ENCODE data around the gene SRRT.

Gene SRRT

GRCh38 chr7:100852048-100852872 lies 22.6 kb upstream of the SRRT start, which contains the start of gene SLC12A9 (continued):
- peak; percentile 77; the same call in 1 of the 2 replicates for TF ChIP-seq ZNF391 (tag by site-specific recombination; IDR thresholded peaks at IDR 0.05; ENCODE audit: borderline replicate concordance, low read depth)
- no peak for TF ChIP-seq ZFP3 (tag by site-specific recombination; IDR thresholded peaks at IDR 0.05; ENCODE audit: low read depth)
- peak; percentile 31; the same call in 1 of the 2 replicates for TF ChIP-seq YY1 (tag by site-specific recombination; IDR thresholded peaks at IDR 0.05)
- TF ChIP-seq, protein P1, sequence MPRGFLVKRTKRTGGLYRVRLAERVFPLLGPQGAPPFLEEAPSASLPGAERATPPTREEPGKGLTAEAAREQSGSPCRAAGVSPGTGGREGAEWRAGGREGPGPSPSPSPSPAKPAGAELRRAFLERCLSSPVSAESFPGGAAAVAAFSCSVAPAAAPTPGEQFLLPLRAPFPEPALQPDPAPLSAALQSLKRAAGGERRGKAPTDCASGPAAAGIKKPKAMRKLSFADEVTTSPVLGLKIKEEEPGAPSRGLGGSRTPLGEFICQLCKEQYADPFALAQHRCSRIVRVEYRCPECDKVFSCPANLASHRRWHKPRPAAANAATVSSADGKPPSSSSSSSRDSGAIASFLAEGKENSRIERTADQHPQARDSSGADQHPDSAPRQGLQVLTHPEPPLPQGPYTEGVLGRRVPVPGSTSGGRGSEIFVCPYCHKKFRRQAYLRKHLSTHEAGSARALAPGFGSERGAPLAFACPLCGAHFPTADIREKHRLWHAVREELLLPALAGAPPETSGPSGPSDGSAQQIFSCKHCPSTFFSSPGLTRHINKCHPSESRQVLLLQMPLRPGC (tag by site-specific recombination; IDR thresholded peaks at IDR 0.05): no peak
- peak; percentile 18; the same call in 1 of the 2 replicates for TF ChIP-seq IKZF3 (tag by site-specific recombination; IDR thresholded peaks at IDR 0.05)
- no peak for TF ChIP-seq GFI1B (tag by site-specific recombination; IDR thresholded peaks at IDR 0.05)
- TF ChIP-seq ZFHX2 (tag by site-specific recombination; conservative IDR thresholded peaks at IDR 0.05): peak; percentile 50; the same call in 1 of the 2 replicates
- TF ChIP-seq ZFP41 (tag by site-specific recombination; IDR thresholded peaks at IDR 0.05; ENCODE audit: borderline replicate concordance): no peak
- no peak for TF ChIP-seq TRIM28 (IDR thresholded peaks at IDR 0.05; ENCODE audit: borderline replicate concordance, low read length)
- no peak for TF ChIP-seq SCRT1 (tag by site-specific recombination; IDR thresholded peaks at IDR 0.05; ENCODE audit: borderline replicate concordance)
- peak; percentile 32 for TF ChIP-seq EGR2 (tag by site-specific recombination; IDR thresholded peaks at IDR 0.05; ENCODE audit: low read depth)
- no peak for TF ChIP-seq ZNF843 (tag by site-specific recombination; IDR thresholded peaks at IDR 0.05)
- no peak for TF ChIP-seq ZNF174 (tag by site-specific recombination; IDR thresholded peaks at IDR 0.05)
- peak; percentile 85 for TF ChIP-seq ZBTB17 (tag by site-specific recombination; IDR thresholded peaks at IDR 0.05)
- TF ChIP-seq GLI4 (tag by site-specific recombination; IDR thresholded peaks at IDR 0.05): 0 out of 2 replicates have a peak, but pooled peaks have one; percentile 23
- 0 out of 2 replicates have a peak, but pooled peaks have one; percentile 40 for TF ChIP-seq ZBTB7A (tag by site-specific recombination; IDR thresholded peaks at IDR 0.05; ENCODE audit: low read depth)
- no peak for TF ChIP-seq ZNF677 (tag by site-specific recombination; IDR thresholded peaks at IDR 0.05)
- TF ChIP-seq ZNF274 (IDR thresholded peaks at IDR 0.05; ENCODE audit: low read length): no peak
- TF ChIP-seq ZNF274 (tag by site-specific recombination; IDR thresholded peaks at IDR 0.05; ENCODE audit: borderline replicate concordance): no peak
- peak; percentile 68 for TF ChIP-seq OSR2 (tag by site-specific recombination; IDR thresholded peaks at IDR 0.05)
- TF ChIP-seq ZNF623 (tag by site-specific recombination; IDR thresholded peaks at IDR 0.05): no peak
- TF ChIP-seq, protein P2, sequence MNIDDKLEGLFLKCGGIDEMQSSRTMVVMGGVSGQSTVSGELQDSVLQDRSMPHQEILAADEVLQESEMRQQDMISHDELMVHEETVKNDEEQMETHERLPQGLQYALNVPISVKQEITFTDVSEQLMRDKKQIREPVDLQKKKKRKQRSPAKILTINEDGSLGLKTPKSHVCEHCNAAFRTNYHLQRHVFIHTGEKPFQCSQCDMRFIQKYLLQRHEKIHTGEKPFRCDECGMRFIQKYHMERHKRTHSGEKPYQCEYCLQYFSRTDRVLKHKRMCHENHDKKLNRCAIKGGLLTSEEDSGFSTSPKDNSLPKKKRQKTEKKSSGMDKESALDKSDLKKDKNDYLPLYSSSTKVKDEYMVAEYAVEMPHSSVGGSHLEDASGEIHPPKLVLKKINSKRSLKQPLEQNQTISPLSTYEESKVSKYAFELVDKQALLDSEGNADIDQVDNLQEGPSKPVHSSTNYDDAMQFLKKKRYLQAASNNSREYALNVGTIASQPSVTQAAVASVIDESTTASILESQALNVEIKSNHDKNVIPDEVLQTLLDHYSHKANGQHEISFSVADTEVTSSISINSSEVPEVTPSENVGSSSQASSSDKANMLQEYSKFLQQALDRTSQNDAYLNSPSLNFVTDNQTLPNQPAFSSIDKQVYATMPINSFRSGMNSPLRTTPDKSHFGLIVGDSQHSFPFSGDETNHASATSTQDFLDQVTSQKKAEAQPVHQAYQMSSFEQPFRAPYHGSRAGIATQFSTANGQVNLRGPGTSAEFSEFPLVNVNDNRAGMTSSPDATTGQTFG (tag by site-specific recombination; IDR thresholded peaks at IDR 0.05; ENCODE audit: borderline replicate concordance): no peak
- TF ChIP-seq ZNF138 (tag by site-specific recombination; IDR thresholded peaks at IDR 0.05; ENCODE audit: borderline replicate concordance): no peak
- no peak for TF ChIP-seq ZNF10 (tag by site-specific recombination; IDR thresholded peaks at IDR 0.05)
- no peak for TF ChIP-seq ZNF211 (tag by site-specific recombination; IDR thresholded peaks at IDR 0.05; ENCODE audit: low read depth)
- TF ChIP-seq, protein P3, sequence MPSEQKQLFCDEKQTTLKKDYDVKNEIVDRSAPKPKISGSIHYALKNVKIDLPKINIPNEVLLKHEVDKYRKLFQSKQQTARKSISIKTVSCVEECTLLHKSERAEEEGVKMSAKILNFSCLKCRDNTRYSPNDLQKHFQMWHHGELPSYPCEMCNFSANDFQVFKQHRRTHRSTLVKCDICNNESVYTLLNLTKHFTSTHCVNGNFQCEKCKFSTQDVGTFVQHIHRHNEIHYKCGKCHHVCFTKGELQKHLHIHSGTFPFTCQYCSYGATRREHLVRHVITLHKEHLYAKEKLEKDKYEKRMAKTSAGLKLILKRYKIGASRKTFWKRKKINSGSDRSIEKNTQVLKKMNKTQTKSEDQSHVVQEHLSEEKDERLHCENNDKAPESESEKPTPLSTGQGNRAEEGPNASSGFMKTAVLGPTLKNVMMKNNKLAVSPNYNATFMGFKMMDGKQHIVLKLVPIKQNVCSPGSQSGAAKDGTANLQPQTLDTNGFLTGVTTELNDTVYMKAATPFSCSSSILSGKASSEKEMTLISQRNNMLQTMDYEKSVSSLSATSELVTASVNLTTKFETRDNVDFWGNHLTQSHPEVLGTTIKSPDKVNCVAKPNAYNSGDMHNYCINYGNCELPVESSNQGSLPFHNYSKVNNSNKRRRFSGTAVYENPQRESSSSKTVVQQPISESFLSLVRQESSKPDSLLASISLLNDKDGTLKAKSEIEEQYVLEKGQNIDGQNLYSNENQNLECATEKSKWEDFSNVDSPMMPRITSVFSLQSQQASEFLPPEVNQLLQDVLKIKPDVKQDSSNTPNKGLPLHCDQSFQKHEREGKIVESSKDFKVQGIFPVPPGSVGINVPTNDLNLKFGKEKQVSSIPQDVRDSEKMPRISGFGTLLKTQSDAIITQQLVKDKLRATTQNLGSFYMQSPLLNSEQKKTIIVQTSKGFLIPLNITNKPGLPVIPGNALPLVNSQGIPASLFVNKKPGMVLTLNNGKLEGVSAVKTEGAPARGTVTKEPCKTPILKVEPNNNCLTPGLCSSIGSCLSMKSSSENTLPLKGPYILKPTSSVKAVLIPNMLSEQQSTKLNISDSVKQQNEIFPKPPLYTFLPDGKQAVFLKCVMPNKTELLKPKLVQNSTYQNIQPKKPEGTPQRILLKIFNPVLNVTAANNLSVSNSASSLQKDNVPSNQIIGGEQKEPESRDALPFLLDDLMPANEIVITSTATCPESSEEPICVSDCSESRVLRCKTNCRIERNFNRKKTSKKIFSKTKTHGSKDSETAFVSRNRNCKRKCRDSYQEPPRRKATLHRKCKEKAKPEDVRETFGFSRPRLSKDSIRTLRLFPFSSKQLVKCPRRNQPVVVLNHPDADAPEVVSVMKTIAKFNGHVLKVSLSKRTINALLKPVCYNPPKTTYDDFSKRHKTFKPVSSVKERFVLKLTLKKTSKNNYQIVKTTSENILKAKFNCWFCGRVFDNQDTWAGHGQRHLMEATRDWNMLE (tag by site-specific recombination; conservative IDR thresholded peaks at IDR 0.05; ENCODE audit: low read depth): no peak
- TF ChIP-seq ZNF223 (tag by site-specific recombination; IDR thresholded peaks at IDR 0.05): no peak
- no peak for TF ChIP-seq ZNF555 (tag by site-specific recombination; conservative IDR thresholded peaks at IDR 0.05)
- TF ChIP-seq ZNF549 (tag by site-specific recombination; IDR thresholded peaks at IDR 0.05): no peak
- TF ChIP-seq ZNF341 (tag by site-specific recombination; IDR thresholded peaks at IDR 0.05; ENCODE audit: low read depth): peak; percentile 93
- TF ChIP-seq ZNF510 (tag by site-specific recombination; IDR thresholded peaks at IDR 0.05; ENCODE audit: insufficient replicate concordance): no peak
- peak; percentile 98; the same call in 1 of the 2 replicates for TF ChIP-seq ZNF394 (tag by site-specific recombination; IDR thresholded peaks at IDR 0.05; ENCODE audit: borderline replicate concordance)

Data from HEK293 (cell line).